Stimulated activated CD8-positive, alpha-beta memory T cell treated with anti-CD3 and anti-CD28 coated beads, Interleukin-7, amount 100 ng/mL, for 24 hours (primary cell): ENCODE results near the gene PPP3R2.
"Not testable (repeated sequence)": the region's sequence is repeated elsewhere in the genome, so short reads cannot be mapped to it uniquely, and the experiment has no call there.

Source experiments
- DNase-seq: peaks from one replicate; pipeline ENCODE4 v3.0.0-alpha.2; 2020; ENCODE audit warnings: low read depth

Gene PPP3R2

GRCh38 chr9:101587332-101588043, 7.3 kb downstream of the PPP3R2 start:
- DNase-seq = no peak

- DNase-seq = no peak
Measured at GRCh38 chr9:101586651-101587050, 8.1 kb downstream of the PPP3R2 start.

GRCh38 chr9:101585740-101586139, 9.0 kb downstream of the PPP3R2 start:
- DNase-seq = no peak

- DNase-seq = no peak
Measured at GRCh38 chr9:101582553-101582952, 12.2 kb downstream of the PPP3R2 start.

- DNase-seq = no peak
Measured at GRCh38 chr9:101579711-101580545, 14.8 kb downstream of the PPP3R2 start.

- DNase-seq = no peak
Measured at GRCh38 chr9:101578378-101578777, 16.4 kb downstream of the PPP3R2 start.

- DNase-seq = no peak
Measured at GRCh38 chr9:101574731-101575333, 19.9 kb downstream of the PPP3R2 start.

GRCh38 chr9:101572316-101572715, 22.5 kb downstream of the PPP3R2 start:
- DNase-seq = no peak

GRCh38 chr9:101571114-101571513, 23.7 kb downstream of the PPP3R2 start:
- no peak for DNase-seq

- DNase-seq = no peak
Measured at GRCh38 chr9:101569741-101570501, 24.8 kb downstream of the PPP3R2 start.

GRCh38 chr9:101567725-101568350, 26.9 kb downstream of the PPP3R2 start:
- DNase-seq = no peak

- DNase-seq = no peak
Measured at GRCh38 chr9:101566904-101567724, 27.7 kb downstream of the PPP3R2 start.

- DNase-seq = no peak
Measured at GRCh38 chr9:101564252-101564651, 30.5 kb downstream of the PPP3R2 start.

- DNase-seq = no peak
Measured at GRCh38 chr9:101562966-101563365, 31.8 kb downstream of the PPP3R2 start.

GRCh38 chr9:101561740-101562139, 33.0 kb downstream of the PPP3R2 start:
- DNase-seq = no peak

- DNase-seq = not testable (repeated sequence)
Measured at GRCh38 chr9:101549472-101550098, 45.2 kb downstream of the PPP3R2 start.

- DNase-seq = no peak
Measured at GRCh38 chr9:101543098-101543735, 51.6 kb downstream of the PPP3R2 start.
